ENCODE data around the gene SCG3.

SCG3 gene

DNA sequence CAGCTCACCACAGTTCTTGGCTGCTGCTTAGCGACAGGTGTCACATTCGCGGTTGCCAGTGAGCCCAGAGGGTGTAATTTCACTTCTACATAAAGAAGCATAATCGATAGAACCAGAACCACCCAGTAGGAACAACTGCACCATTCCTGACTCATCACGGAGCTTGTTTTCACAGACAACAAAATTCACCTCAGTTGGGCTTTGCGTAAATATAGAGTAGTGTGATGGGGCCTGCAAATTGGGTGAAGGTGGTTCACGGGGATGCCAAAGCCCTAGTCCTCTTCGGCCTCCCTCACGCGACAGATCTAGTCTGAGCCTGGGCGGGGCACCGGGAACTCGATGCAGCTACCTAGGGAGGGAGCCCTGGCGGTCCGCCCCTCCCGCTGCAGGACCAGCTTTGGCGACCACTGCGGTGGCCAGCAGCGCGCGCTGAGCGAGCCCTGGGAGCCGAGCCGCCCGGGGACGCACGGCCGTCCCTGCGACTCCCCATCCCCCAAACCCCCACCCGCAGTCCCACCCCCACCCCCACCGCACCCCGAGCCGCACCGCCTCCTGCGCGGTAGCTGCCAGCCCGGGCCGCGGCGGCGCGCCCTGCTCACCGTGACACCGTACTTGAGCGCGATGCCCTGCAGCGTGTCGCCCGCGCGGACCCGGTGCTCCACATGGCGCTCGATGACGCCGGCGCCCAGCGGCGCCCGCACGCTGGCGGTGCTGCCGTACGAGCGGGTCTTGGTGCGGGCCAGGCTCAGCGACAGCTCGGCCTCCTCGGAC lies 55.6 kb downstream of the SCG3 start:
- TF ChIP-seq, protein P1, sequence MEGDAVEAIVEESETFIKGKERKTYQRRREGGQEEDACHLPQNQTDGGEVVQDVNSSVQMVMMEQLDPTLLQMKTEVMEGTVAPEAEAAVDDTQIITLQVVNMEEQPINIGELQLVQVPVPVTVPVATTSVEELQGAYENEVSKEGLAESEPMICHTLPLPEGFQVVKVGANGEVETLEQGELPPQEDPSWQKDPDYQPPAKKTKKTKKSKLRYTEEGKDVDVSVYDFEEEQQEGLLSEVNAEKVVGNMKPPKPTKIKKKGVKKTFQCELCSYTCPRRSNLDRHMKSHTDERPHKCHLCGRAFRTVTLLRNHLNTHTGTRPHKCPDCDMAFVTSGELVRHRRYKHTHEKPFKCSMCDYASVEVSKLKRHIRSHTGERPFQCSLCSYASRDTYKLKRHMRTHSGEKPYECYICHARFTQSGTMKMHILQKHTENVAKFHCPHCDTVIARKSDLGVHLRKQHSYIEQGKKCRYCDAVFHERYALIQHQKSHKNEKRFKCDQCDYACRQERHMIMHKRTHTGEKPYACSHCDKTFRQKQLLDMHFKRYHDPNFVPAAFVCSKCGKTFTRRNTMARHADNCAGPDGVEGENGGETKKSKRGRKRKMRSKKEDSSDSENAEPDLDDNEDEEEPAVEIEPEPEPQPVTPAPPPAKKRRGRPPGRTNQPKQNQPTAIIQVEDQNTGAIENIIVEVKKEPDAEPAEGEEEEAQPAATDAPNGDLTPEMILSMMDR (IDR thresholded peaks at IDR 0.05): no peak
- H3K27ac ChIP-seq: peak overlapping the region; percentile 80 to 95
- H3K4me3 ChIP-seq: peak overlapping the region; percentile 95
- no peak for DNase-seq (ENCODE audit: low spot score)

DNA sequence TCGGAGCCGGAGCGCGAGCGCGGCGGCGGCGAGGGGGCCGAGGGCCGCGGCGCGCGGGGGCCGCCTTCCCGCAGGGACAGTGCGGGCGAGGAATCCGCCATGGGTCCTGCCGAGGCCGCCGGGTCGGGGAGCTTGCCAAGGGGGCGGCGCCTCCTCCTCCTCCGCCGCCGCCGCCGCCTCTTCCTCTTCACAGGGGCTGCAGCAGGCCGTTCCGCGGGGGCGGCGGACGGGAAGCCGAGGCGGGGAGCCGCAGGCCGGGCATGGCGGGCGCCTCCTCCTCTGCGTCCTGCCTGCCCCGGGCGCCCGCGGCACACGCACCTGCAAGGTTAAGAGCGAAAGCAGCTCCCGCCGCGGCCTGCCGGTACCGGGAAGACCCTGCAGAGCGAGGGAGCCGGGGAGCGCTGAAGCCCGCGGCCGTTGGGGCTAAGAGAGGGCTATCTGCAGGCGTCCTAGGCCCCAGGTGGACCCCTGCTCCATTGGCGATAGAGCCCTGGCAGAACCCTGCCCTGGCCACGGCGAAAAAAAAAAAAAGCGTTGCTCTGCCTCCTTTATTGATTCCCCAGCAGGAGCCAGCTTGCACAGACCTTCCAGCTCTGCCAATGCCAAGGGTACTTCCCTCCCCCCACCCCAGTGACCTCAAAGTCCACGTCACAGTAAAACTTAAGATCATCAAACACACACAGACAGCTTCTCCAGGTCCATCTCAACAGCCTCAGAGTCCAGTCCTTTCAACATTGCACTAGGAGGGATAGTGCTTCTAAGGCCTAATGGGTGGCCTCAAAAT lies 56.4 kb downstream of the SCG3 start, which contains the start of gene LYSMD2:
LYSMD2 (minus strand) TSS at position 134 of the 784 bp plus-strand sequence; CDS start at position 101, 33 bp downstream.
- peak within 1 kb of the TSS; percentile 80 to 95 for H3K27ac ChIP-seq
- H3K4me3 ChIP-seq: peak within 1 kb of the TSS; percentile 95
- peak; percentile 76 for DNase-seq (ENCODE audit: low spot score)
- TF ChIP-seq, protein P1 (IDR thresholded peaks at IDR 0.05): no peak

DNA sequence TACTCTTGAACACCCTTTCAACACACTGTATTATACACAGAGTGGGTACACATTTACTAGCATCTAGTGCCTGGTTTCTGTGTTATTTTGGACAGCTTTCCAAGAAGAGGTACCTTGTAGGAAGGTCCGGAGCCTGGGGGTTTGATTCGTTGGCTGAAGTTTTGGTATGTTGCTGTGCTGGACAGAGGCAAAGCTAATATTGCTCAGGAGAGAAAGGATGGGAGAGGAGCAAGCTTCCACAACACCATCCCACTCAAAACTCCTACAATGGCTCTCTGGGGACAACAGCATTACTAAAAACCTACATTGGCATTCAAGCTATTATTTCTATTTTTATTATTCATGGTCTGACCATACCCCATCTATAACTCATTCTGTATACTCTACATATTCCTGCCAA lies 57.2 kb downstream of the SCG3 start:
- TF ChIP-seq, protein P1 (IDR thresholded peaks at IDR 0.05): no peak
- H3K27ac ChIP-seq: peak overlapping the region; percentile 80 to 95
- DNase-seq (ENCODE audit: low spot score): no peak
- H3K4me3 ChIP-seq: no peak overlapping the region

DNA sequence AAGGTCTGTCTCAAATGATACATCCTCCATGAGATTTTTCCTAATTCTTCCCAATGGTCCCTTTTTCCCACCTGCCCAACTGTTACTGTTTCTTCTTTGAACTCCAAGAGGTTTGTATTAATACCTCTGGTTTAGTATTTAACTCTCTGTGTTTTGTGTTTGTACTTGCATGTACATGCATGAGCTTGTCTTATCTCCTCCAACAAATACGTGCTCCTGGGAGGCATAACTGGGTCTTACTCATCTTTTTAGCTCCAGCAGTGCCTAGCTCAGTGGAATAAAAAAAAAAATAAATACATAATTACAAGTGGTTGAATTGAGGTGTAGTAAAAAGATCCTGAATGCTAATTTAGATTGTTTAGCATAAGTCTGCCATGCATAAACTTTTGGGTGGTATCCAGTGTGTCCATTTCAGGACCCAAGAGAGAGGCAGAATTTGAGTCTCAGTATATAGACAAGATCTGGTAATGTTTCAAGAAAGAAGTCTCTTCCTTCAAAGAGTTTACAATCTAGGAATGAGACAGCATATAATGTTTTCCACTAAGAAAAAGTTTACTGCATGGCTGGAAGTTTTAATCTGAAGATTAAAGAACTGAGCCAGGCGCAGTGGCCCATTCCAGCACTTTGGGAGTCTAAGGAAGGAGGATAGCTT lies 57.9 kb downstream of the SCG3 start:
- no peak overlapping the region for H3K27ac ChIP-seq
- TF ChIP-seq, protein P1 (IDR thresholded peaks at IDR 0.05): no peak
- DNase-seq (ENCODE audit: low spot score): no peak
- no peak overlapping the region for H3K4me3 ChIP-seq

DNA sequence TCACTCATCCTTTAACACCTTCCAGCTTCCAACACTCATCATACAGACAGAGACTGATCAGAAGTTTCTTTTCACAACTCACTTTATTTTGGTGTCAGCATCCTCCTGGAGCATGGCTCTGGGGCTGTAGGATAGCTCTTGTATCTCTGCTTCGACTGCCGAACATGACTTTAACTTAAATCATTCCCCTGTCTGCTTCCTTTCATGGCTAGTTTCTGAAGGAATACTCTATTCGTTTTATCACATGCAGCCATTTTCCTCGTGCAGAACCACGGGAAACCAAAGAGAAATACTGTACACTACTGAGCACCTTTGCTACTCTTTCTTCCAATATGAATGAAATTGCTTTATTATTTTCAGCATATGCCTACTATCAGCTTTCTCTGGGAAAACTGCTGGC lies 68.0 kb downstream of the SCG3 start:
- H3K27ac ChIP-seq: no peak overlapping the region
- H3K4me3 ChIP-seq: no peak overlapping the region
- DNase-seq (ENCODE audit: low spot score): no peak
- TF ChIP-seq, protein P1 (IDR thresholded peaks at IDR 0.05): no peak

DNA sequence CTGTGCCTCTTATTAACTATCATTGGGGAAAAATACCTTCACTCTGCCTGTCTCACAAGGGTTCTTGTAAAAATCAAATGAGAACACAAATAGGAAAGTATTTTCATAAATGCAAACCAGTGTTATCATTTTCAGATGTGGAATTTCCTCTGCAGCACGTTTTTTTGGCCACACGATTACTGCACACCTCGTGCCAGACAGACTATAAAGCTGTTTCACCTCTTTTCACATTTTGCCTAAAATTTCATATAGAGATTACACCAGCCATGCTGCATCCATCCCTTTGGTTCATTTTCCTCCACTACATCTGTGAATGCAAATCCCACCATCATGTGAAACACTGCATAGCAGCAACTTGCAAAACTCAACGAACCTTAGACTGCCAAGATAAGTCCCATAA lies 68.9 kb downstream of the SCG3 start:
- DNase-seq (ENCODE audit: low spot score): no peak
- H3K27ac ChIP-seq: no peak overlapping the region
- H3K4me3 ChIP-seq: no peak overlapping the region
- TF ChIP-seq, protein P1 (IDR thresholded peaks at IDR 0.05): no peak
